ENCODE data around the gene CRADD.
"Not testable (repeated sequence)": the region's sequence is repeated elsewhere in the genome, so short reads cannot be mapped to it uniquely, and the experiment has no call there.

The CRADD gene
- total RNA-seq: 5.3 to 19.9 (median 9.7) reads per million in 9 experiments

DNA sequence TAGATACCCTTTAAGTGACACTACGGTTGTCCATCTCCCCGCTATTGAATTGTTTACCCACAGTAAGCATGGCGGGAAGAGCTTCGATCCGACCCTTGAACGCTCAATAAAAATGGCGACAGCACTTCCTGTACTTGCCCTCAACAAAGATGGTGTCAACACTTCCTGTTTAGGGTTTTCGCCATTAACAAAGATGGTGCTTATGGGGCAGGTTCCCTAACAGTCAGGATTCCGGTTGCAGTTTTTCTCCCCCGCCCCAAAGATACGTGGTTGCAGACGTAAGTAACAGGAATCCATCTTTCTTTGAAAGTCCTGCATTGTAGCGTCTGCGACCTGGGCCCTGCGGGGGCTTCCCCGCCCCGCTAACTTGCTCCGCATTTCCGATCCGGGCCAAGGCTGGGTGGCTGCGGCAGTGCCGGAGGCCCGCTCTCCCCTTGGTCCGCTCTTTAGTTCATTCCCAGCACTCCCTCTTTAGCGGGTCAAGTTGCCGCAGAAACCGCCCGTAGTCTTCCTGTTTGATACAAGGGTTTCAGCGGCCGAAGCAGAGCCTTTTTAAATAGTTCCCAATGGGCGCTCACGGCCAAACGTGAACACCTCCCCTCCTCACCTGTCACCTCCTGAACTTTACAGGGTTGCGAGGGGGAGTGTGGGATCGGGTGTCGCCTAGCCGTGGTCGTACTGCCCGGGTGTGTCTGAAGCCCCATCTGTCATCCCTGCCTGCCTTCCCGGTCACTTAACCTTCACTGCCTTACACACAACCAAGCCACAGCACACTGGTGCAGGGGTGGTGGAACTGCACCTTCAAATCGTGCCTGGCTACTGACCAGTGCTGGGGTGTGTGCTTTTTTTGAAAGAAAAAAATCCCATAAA is at the start of gene CRADD:
Gene CRADD, plus strand, starts transcription at position 181 of the 870 bp plus-strand sequence.
- peaks cover 24 to 30% of the 10 kb centered on the region in 2 donors for H3K4me1 Mint-ChIP-seq (ENCODE audit: low read depth in 2 of 2)
- peak; percentile 93 for ATAC-seq (replicated peaks)

DNA sequence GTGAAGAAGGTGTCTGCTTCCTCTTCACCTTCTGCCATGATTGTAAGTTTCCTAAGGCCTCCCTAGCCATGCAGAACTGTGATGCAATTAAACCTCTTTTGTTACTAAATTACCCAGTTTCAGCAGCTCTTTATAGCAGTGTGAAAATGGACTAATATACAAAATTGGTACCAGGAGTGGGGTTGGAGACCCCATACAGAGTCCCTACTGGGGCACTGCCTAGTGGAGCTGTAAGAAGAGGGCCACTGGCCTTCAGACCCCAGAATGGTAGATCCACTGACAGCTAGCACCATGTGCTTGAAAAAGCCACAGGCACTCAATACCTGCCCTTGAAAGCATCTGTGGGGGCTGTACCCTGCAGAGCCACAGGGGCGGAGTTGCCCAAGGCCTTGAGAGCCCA is 44.8 kb upstream of the CRADD start:
- no peak overlapping the region for H3K4me3 Mint-ChIP-seq
- no peaks in the 10 kb centered on the region for H3K4me1 Mint-ChIP-seq (ENCODE audit: low read depth in 2 of 2)
- H3K9me3 Mint-ChIP-seq: peaks cover 2 to 6% of the 10 kb centered on the region in 2 donors
- no peak overlapping the region for H3K27ac Mint-ChIP-seq
- no peaks in the 10 kb centered on the region for H3K36me3 Mint-ChIP-seq (ENCODE audit: insufficient read depth)
- H3K27me3 Mint-ChIP-seq: peaks cover 10 to 18% of the 10 kb centered on the region in 2 donors
- no peak for ATAC-seq (replicated peaks)
- no peak for DNase-seq

More for the DNA sequence above, at the start of gene CRADD:
- H3K27me3 Mint-ChIP-seq: peaks cover 9 to 10% of the 10 kb centered on the region in 2 donors
- H3K9me3 Mint-ChIP-seq: peaks cover 0 to 2% of the 10 kb centered on the region in 2 donors
- DNase-seq: peak; percentile 82 to 87 (median 83)
- peaks cover 26% of the 10 kb centered on the region for H3K36me3 Mint-ChIP-seq (ENCODE audit: insufficient read depth)
- peak within 1 kb of the TSS; percentile 98 to 100 for H3K27ac Mint-ChIP-seq
- H3K4me3 Mint-ChIP-seq: peak within 1 kb of the TSS; percentile 91 to 96

DNA sequence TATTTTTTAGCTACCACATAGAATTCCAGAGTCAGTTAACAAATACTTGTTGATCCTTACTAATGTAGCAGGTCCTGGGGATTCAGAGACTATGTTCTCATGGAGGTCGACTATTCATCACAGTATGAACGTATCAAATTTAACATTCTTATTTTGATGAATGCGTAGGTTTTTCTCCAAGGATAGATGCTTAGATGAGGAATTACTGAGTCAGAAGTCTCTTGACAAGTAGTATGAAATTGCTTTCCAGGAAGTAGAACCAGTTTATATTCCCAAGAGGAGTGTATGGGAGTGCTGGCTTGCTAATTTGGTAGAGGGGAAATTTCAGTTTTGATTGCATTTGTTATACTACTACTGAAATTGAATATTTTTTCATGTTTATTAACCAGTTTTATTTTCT is 42.8 kb upstream of the CRADD start:
- no peak overlapping the region for H3K27ac Mint-ChIP-seq
- no peak overlapping the region for H3K4me3 Mint-ChIP-seq
- H3K9me3 Mint-ChIP-seq: peaks cover 2 to 6% of the 10 kb centered on the region in 2 donors
- H3K27me3 Mint-ChIP-seq: peaks cover 25 to 31% of the 10 kb centered on the region in 2 donors
- ATAC-seq (replicated peaks) (no peak), DNase-seq (no peak)
- no peaks in the 10 kb centered on the region for H3K4me1 Mint-ChIP-seq (ENCODE audit: low read depth in 2 of 2)
- H3K36me3 Mint-ChIP-seq (ENCODE audit: insufficient read depth): no peaks in the 10 kb centered on the region

DNA sequence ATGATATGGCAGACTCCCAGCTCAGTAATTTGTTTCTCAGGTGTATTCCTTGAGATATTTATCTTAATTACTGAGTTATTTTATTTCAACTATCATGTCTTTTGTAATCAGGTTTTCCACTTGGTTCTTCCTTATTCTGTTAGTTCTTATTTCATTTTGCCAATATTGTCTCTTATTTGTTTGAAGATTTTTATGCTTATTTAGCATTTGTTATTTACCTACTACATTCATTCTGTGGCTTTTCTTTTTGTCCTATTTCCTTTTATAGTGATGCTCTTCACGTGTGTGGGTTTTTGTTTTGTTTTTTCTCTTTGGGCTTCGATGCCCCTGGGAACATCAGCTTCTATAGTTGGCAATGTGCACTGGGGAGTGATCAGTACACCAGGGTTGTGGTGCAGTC is 40.5 kb upstream of the CRADD start:
- Mint-ChIP-seq H3K9me3 (peaks cover 2 to 6% of the 10 kb centered on the region in 2 donors), H3K36me3 (ENCODE audit: insufficient read depth) (no peaks in the 10 kb centered on the region), H3K4me3 (no peak overlapping the region), H3K27me3 (peaks cover 32 to 39% of the 10 kb centered on the region in 2 donors), H3K4me1 (ENCODE audit: low read depth in 2 of 2) (no peaks in the 10 kb centered on the region), H3K27ac (no peak overlapping the region)
- no peak for DNase-seq
- ATAC-seq (replicated peaks): no peak

DNA sequence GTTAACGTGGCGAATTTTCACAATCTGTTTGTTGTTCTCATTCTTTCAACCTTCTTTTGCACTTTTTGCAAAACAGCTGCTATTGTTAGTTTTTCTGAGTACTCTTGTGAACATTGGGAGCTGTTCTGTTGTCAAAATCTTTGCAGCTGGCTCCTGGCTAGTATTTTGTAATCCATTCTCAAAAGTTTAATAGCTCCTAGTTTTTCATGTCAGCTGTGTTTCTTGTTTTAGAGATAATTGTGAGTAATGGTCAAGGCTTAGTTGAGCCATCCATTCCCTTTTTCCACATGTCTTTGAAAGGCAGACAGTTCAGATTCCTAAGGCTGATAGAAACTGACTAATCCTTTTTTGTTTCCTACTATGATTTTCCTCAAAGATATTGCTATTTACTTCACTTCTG is 39.1 kb upstream of the CRADD start:
- H3K4me3 Mint-ChIP-seq: no peak overlapping the region
- no peaks in the 10 kb centered on the region for H3K4me1 Mint-ChIP-seq (ENCODE audit: low read depth in 2 of 2)
- H3K27me3 Mint-ChIP-seq: peaks cover 41 to 50% of the 10 kb centered on the region in 2 donors
- H3K9me3 Mint-ChIP-seq: no peaks in the 10 kb centered on the region
- ATAC-seq (replicated peaks): no peak
- H3K27ac Mint-ChIP-seq: no peak overlapping the region
- no peak for DNase-seq
- H3K36me3 Mint-ChIP-seq (ENCODE audit: insufficient read depth): no peaks in the 10 kb centered on the region

DNA sequence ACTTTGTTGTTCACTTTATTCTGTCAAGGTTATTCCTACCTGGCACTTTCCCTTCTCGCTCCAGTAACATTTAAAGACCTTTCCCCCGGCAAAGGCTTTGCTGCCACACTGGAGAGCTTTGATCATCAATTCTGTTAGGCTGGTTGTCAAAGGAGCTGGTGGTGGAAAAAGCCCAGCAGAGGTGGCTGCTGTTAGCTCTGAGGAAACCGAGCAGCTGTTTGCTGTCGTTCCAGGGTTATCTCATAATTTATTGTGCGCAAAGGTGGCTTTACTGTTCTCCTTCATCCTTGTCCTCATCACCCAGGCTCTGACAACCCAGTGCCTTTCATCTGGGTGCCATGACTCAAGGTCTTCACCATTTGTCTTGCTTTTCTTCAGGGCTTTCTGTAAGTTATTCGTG is 38.2 kb upstream of the CRADD start:
- Mint-ChIP-seq H3K36me3 (ENCODE audit: insufficient read depth) (no peaks in the 10 kb centered on the region), H3K27me3 (peaks cover 41 to 53% of the 10 kb centered on the region in 2 donors), H3K4me1 (ENCODE audit: low read depth in 2 of 2) (no peaks in the 10 kb centered on the region), H3K9me3 (no peaks in the 10 kb centered on the region), H3K27ac (no peak overlapping the region), H3K4me3 (no peak overlapping the region)
- DNase-seq (no peak), ATAC-seq (replicated peaks) (no peak)

DNA sequence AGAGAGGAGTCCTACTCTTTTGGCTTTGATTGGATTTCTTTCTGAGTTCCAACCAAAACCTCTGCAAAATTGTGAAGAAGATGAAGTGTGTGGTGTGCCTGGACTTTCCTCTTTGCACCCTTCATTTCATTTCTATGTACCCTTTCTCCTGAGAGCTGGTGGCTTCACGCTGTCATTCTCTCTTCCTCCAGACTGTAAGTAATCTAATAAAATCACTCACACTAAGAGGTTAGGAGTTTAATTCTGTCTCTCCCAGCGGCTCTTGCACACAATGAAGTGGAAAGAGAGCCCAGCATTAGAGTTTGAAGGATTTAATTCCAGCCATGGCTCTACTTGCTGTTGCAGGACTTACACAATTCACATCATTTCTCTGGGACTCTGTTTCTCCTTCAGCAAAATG is 37.8 kb upstream of the CRADD start:
- Mint-ChIP-seq H3K36me3 (ENCODE audit: insufficient read depth) (no peaks in the 10 kb centered on the region), H3K9me3 (no peaks in the 10 kb centered on the region), H3K27me3 (peaks cover 45 to 58% of the 10 kb centered on the region in 2 donors), H3K4me3 (no peak overlapping the region), H3K4me1 (ENCODE audit: low read depth in 2 of 2) (no peaks in the 10 kb centered on the region), H3K27ac (no peak overlapping the region)
- DNase-seq (no peak), ATAC-seq (replicated peaks) (no peak)

DNA sequence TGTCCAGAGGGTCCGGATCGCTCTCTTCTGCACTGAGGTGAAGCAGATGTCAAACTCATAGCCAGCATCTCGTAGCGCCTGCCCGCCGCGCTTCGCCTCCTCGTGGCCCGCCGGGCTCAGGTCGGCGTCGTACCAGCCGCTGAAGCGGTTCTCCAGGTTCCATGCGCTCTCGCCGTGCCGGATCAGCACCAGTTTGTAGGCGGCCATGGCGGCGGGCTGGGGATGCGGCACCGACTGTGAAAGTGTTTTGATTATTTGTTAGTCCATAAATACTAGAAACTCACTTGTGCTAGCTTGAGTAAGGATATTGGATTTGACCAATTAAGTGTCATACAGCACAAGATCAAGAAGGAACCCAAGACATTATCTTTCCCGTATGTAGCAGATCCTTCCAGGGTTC is 35.8 kb upstream of the CRADD start:
- H3K4me3 Mint-ChIP-seq; H3K36me3 Mint-ChIP-seq (ENCODE audit: insufficient read depth); DNase-seq; ATAC-seq (replicated peaks); H3K9me3 Mint-ChIP-seq; H3K27ac Mint-ChIP-seq; H3K4me1 Mint-ChIP-seq (ENCODE audit: low read depth in 2 of 2): not testable (repeated sequence)
- peaks cover 48 to 61% of the 10 kb centered on the region in 2 donors for H3K27me3 Mint-ChIP-seq

DNA sequence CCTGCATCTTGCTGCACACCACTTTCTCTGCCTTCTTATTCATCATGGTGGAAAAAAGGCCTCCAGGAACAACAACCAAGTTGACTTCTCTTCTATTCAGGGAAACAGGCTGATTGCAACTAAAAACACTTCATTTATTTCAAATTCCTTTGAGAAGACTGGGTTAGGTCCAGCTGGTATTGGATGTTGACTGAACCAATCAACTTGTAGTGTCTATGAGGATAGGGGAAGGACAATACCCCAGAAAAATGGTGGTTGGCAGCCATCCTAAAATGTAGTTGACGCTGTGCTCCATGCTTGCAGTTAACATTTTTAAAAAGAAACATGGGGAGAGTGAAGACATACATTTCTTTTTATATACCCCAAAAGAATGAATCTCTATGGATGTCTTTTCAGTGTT is 34.4 kb upstream of the CRADD start:
- ATAC-seq (replicated peaks): no peak
- H3K4me3 Mint-ChIP-seq: no peak overlapping the region

DNA sequence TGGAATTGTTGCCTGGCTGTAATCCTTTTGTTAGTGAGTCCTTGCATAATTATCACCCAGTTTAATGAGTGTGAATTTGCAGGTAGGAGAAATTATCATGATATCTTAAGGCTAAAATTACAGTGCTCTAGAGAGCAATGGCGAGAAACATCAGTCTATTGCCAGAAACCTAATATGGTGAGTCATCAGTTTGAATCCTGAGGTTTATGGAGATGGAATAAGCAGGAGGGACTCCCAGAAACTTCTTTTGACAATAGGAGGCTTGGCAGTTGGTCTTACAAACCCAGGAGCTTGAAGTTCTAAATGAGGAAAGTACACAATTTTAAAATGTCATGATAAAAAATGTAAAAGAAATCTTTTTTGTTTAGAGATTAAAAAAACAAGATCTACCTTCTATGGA is 31.5 kb upstream of the CRADD start:
- no peak for ATAC-seq (replicated peaks)
- no peaks in the 10 kb centered on the region for H3K4me1 Mint-ChIP-seq (ENCODE audit: low read depth in 2 of 2)
- no peak for DNase-seq
- H3K9me3 Mint-ChIP-seq: no peaks in the 10 kb centered on the region
- H3K4me3 Mint-ChIP-seq: no peak overlapping the region
- H3K27ac Mint-ChIP-seq: no peak overlapping the region
- H3K27me3 Mint-ChIP-seq: peaks cover 26 to 28% of the 10 kb centered on the region in 2 donors
- H3K36me3 Mint-ChIP-seq (ENCODE audit: insufficient read depth): no peaks in the 10 kb centered on the region

More for the DNA sequence above, 34.4 kb upstream of the CRADD start:
- Mint-ChIP-seq H3K27me3 (peaks cover 36 to 47% of the 10 kb centered on the region in 2 donors), H3K36me3 (ENCODE audit: insufficient read depth) (no peaks in the 10 kb centered on the region), H3K27ac (no peak overlapping the region), H3K4me1 (ENCODE audit: low read depth in 2 of 2) (no peaks in the 10 kb centered on the region), H3K9me3 (no peaks in the 10 kb centered on the region)
- no peak for DNase-seq

DNA sequence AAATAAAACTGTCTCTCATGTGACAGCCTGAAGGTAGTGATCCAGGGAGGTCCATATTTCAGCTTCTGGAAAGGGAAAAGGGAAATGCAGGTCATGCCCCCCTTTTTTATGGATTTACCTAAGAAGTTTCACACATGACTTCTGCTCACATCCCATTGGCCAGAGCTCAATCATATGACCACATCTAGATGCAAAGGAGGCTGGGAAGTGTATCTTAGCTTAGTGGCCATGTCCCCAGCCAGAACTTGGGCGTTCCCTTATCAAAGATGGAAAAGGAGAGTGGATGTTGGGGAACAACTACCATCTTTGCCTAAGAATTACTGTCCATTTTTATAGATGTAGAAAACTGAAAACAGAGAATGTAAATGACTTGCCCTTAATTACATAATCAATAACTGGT is 26.5 kb upstream of the CRADD start:
- no peaks in the 10 kb centered on the region for H3K9me3 Mint-ChIP-seq
- peaks cover 16 to 25% of the 10 kb centered on the region in 2 donors for H3K27me3 Mint-ChIP-seq
- H3K27ac Mint-ChIP-seq: no peak overlapping the region
- H3K4me3 Mint-ChIP-seq: no peak overlapping the region
- no peak for ATAC-seq (replicated peaks)
- no peaks in the 10 kb centered on the region for H3K4me1 Mint-ChIP-seq (ENCODE audit: low read depth in 2 of 2)
- H3K36me3 Mint-ChIP-seq (ENCODE audit: insufficient read depth): peaks cover 3% of the 10 kb centered on the region
- no peak for DNase-seq

DNA sequence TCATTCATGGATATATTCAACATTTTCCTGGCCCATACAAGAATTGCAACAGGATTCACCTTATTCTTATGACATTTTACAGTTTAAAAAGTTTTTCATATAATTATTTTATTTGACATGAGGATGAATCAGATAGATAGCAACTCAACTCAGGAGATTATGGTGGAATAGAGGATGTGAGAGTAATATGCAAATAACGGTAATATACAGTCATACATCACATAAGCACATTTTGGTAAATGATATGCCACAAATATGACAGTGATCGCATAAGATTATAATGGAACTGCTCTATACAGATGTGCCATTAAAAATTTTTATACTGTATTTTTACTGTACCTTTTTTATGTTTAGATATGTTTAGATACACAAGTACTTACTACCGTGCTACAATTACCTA is 24.1 kb upstream of the CRADD start:
- Mint-ChIP-seq H3K27me3 (peaks cover 19 to 30% of the 10 kb centered on the region in 2 donors), H3K36me3 (ENCODE audit: insufficient read depth) (peaks cover 3% of the 10 kb centered on the region), H3K27ac (no peak overlapping the region), H3K4me3 (no peak overlapping the region), H3K9me3 (no peaks in the 10 kb centered on the region), H3K4me1 (ENCODE audit: low read depth in 2 of 2) (no peaks in the 10 kb centered on the region)
- ATAC-seq (replicated peaks) (no peak), DNase-seq (no peak)

DNA sequence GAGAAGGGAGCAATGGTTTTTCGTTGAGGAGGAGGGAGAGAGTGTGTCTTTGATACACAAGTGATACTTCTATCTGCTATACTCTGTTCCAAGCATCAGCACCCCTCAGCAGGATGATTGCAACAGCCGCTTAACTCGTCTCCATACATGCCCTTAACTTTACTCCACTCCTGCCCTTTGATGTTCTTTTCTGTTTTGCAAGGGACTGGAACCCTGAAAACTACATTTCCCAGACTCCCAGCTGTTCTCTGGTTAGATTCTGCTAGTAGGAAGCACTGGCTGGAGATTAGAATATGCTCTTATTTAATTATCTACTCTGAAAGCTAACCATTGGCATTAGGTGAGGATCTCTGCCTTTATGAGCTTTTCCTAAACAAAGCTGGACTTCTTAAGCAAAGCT is 23.5 kb upstream of the CRADD start:
- H3K9me3 Mint-ChIP-seq: no peaks in the 10 kb centered on the region
- H3K27me3 Mint-ChIP-seq: peaks cover 19 to 30% of the 10 kb centered on the region in 2 donors
- no peaks in the 10 kb centered on the region for H3K4me1 Mint-ChIP-seq (ENCODE audit: low read depth in 2 of 2)
- ATAC-seq (replicated peaks) (no peak), DNase-seq (no peak)
- no peak overlapping the region for H3K4me3 Mint-ChIP-seq
- H3K27ac Mint-ChIP-seq: no peak overlapping the region
- peaks cover 3% of the 10 kb centered on the region for H3K36me3 Mint-ChIP-seq (ENCODE audit: insufficient read depth)

DNA sequence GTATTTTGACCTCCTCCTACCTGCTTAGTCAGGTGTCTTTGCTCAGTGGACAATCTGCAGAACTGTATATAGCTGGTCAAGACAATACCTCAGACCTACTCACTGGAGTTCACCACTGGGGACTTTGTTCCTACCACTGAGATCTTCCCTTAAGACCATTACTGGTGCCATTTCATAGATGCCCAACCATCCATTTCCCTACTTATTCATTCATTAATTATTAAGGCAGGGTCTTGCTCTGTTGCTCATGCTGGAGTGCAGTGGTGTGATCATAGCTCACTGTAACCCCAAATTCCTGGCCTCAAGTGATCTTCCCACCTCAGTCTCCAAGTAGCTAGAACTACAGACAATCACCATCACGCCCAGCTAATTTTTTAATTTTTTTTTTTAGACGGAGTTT is 22.8 kb upstream of the CRADD start:
- Mint-ChIP-seq H3K27ac (no peak overlapping the region), H3K27me3 (peaks cover 19 to 32% of the 10 kb centered on the region in 2 donors), H3K36me3 (ENCODE audit: insufficient read depth) (peaks cover 3% of the 10 kb centered on the region), H3K9me3 (no peaks in the 10 kb centered on the region), H3K4me1 (ENCODE audit: low read depth in 2 of 2) (no peaks in the 10 kb centered on the region), H3K4me3 (no peak overlapping the region)
- no peak for ATAC-seq (replicated peaks)
- DNase-seq: no peak
